ENCODE data around the gene SULT2B1. TPM values are rescaled to one million over a fixed set of nuclear protein-coding genes. Genes with fewer than 3 reads are reported as not detected.

SULT2B1 gene
- total RNA-seq, 2 experiments from 2014 or later: not detected

DNA sequence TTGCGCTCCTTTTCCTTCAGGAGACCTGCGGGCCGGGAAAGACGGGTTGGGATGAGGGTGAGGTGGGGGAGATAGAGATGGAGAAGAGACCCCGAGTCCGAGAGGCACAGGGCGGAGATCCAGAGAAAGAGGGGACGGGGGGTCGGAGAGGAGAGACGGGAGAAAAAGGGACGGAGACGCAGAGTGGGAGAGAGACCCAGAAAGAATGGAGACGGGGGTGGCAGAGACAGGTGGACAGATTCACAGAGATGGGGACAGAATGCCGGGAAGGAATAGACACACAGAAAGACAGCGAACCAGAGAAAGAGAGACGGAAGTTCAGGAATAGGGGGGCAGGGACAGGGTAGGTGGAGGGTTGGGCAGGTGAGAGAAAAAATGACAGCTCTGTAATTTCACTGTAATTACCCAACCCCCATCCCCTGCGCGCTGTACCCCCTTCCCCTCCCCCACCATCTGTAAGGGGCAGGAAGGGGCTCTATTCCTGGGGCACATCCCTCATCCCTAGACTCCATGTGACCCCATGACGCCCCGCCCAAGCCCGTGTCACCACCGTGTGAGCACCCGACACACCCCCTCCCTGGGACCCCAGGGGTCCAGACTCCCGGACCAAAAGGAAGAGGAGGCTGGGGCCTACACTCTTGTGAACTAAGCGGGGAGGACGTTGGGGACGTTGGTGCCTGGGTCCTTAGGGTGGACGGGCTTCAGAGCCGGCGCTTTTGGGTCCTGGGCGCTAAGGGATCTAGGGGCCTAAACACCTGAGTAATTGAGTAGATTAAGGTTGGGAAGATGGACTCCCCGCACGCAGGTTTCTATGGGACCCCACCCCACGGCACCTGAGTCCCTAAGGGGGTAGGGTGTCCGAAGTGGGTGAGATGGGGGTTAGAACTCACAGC is 84.2 kb downstream of the SULT2B1 start:
- Histone ChIP-seq H3K4me3 (ENCODE audit: low read length) (peak overlapping the region; percentile 71), H3K9me3 (ENCODE audit: control insufficient read depth in 1 of 2, insufficient read depth in 1 of 2, low read length in 2 of 2) (no peaks in the 10 kb centered on the region), H3K4me1 (ENCODE audit: insufficient read depth, low read length) (peaks cover 62% of the 10 kb centered on the region), H3K36me3 (ENCODE audit: insufficient read depth, low read length) (peaks cover 25% of the 10 kb centered on the region), H3K27ac (ENCODE audit: low read depth in 1 of 2, low read length in 2 of 2) (peak overlapping the region; percentile 61 to 94), H3K27me3 (ENCODE audit: control insufficient read depth in 1 of 2, insufficient read depth in 2 of 2, low read length in 2 of 2) (no peaks in the 10 kb centered on the region)
- no peaks in the 10 kb centered on the region for H3K9me3 Mint-ChIP-seq
- intact Hi-C loops (cut with DNase I, micrococcal nuclease): loop anchor here (2.0 to 10.0 kb wide), 5 partner anchors 41 to 1239 kb away; partner anchors contain the start of genes AKT1S1 (in 1 of the 2), C19orf73 (in 1 of the 2), PPFIA3 (in 1 of the 2) and TBC1D17 (in 1 of the 2)
- peak overlapping the region; percentile 97 for H3K27ac Mint-ChIP-seq
- H3K36me3 Mint-ChIP-seq (ENCODE audit: low read depth): peaks cover 45% of the 10 kb centered on the region
- peaks cover 57% of the 10 kb centered on the region for H3K4me1 Mint-ChIP-seq (ENCODE audit: low read depth)
- TF ChIP-seq, protein P1, sequence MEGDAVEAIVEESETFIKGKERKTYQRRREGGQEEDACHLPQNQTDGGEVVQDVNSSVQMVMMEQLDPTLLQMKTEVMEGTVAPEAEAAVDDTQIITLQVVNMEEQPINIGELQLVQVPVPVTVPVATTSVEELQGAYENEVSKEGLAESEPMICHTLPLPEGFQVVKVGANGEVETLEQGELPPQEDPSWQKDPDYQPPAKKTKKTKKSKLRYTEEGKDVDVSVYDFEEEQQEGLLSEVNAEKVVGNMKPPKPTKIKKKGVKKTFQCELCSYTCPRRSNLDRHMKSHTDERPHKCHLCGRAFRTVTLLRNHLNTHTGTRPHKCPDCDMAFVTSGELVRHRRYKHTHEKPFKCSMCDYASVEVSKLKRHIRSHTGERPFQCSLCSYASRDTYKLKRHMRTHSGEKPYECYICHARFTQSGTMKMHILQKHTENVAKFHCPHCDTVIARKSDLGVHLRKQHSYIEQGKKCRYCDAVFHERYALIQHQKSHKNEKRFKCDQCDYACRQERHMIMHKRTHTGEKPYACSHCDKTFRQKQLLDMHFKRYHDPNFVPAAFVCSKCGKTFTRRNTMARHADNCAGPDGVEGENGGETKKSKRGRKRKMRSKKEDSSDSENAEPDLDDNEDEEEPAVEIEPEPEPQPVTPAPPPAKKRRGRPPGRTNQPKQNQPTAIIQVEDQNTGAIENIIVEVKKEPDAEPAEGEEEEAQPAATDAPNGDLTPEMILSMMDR (IDR thresholded peaks at IDR 0.05): no peak
- H3K27me3 Mint-ChIP-seq: no peaks in the 10 kb centered on the region
- H3K4me3 Mint-ChIP-seq: peak overlapping the region; percentile 94
- peak in 6 of 14 experiments; percentile 28 to 70 (median 56) for DNase-seq
- POLR2A ChIA-PET: interaction anchor here (0.7 to 3.6 kb wide), 11 partner anchors 8 to 357 kb away, joined by 3 to 39 read pairs (median 6); partner anchors contain the start of genes CA11, GYS1, RPL18 and RUVBL2
- ATAC-seq (ENCODE audit: poor library complexity): no peak
- CTCF ChIA-PET: interaction anchor here (1.2 to 1.7 kb wide), 2 partner anchors 10 to 263 kb away, joined by 4 to 8 read pairs; partner anchors contain the start of gene CA11

DNA sequence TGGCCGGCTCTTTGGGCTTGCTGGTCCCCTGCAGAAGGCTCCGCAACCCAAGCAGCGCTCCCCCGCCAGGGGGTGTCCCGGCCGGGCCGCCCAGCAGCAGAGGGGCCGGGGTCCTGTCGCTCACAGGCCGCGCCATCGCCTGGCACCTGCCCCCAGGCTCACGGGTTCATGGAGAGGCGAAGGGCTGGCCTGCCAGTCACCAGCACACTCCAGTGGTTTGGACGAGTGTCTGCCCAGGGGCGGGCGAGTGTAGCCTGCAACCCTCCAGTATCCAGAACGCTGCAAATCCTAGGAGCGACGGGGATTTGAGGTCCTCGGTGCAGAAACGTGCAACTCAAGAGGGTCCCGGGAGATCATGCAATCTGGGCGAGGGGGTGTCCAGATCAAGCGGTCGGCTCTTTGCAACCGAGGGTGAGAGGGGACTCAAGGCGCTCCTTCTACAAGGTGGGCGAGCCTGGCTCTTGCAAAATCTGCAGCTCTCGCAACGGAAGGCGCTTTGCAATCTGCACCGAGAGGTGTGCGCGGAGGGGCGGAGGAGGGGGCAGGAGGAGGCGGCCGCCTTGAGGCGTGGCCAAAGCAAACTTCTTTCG is 85.0 kb downstream of the SULT2B1 start, which contains the start of gene DBP:
Gene DBP (minus strand): TSS at position 521 of the 590 bp plus-strand sequence. CDS start 385 bp downstream, at position 136.
- peaks cover 60% of the 10 kb centered on the region for H3K4me1 ChIP-seq (ENCODE audit: insufficient read depth, low read length)
- TF ChIP-seq, protein P1 (IDR thresholded peaks at IDR 0.05): no peak

More for the DNA sequence above, 85.0 kb downstream of the SULT2B1 start, which contains the start of gene DBP:
- DNase-seq (peak in 7 of 14 experiments; percentile 37 to 72 (median 41)), ATAC-seq (ENCODE audit: poor library complexity) (no peak)
- CTCF ChIA-PET: interaction anchor here (1.2 to 1.7 kb wide), 2 partner anchors 9 to 263 kb away, joined by 4 to 8 read pairs; partner anchors contain the start of gene CA11
- peaks cover 17% of the 10 kb centered on the region for H3K36me3 ChIP-seq (ENCODE audit: insufficient read depth, low read length)
- peak within 1 kb of the TSS; percentile 71 for H3K4me3 ChIP-seq (ENCODE audit: low read length)
- POLR2A ChIA-PET: interaction anchor here (0.7 to 3.6 kb wide), 17 partner anchors 9 to 1923 kb away, joined by 3 to 39 read pairs (median 5); partner anchors contain the start of genes CA11, GYS1, RPL18 and RUVBL2
- H3K4me3 Mint-ChIP-seq: peak within 1 kb of the TSS; percentile 94
- no peaks in the 10 kb centered on the region for H3K27me3 Mint-ChIP-seq
- peaks cover 38% of the 10 kb centered on the region for H3K36me3 Mint-ChIP-seq (ENCODE audit: low read depth)
- intact Hi-C loops (cut with DNase I, micrococcal nuclease): loop anchor here (1.0 to 10.0 kb wide), 5 partner anchors 18 to 1238 kb away; partner anchors contain the start of genes AKT1S1 (in 1 of the 2), C19orf73 (in 1 of the 2), PPFIA3 (in 1 of the 2) and RPL18 (in 1 of the 2)
- H3K27me3 ChIP-seq (ENCODE audit: control insufficient read depth in 1 of 2, insufficient read depth in 2 of 2, low read length in 2 of 2): no peaks in the 10 kb centered on the region
- H3K9me3 Mint-ChIP-seq: no peaks in the 10 kb centered on the region
- peaks cover 51% of the 10 kb centered on the region for H3K4me1 Mint-ChIP-seq (ENCODE audit: low read depth)
- H3K9me3 ChIP-seq (ENCODE audit: control insufficient read depth in 1 of 2, insufficient read depth in 1 of 2, low read length in 2 of 2): no peaks in the 10 kb centered on the region
- peak within 1 kb of the TSS; percentile 86 to 94 for H3K27ac ChIP-seq (ENCODE audit: low read depth in 1 of 2, low read length in 2 of 2)
- H3K27ac Mint-ChIP-seq: peak within 1 kb of the TSS; percentile 97
